ENCODE measurements around the gene MAST4. TPM values are rescaled to one million over a fixed set of nuclear protein-coding genes. Genes with fewer than 3 reads are reported as not detected.

MAST4 gene
- total and polyA plus RNA-seq, 7 experiments from 2014 or later, result 11.3 to 39.0 (median 28.3) TPM

GRCh38 chr5:66727630-66728029, 131.4 kb downstream of the MAST4 start:
- peaks cover 9 to 39% (median 18%) of the 10 kb centered on the region in 5 donors for H3K27me3 Mint-ChIP-seq
- no peak overlapping the region for H3K27ac Mint-ChIP-seq

DNA sequence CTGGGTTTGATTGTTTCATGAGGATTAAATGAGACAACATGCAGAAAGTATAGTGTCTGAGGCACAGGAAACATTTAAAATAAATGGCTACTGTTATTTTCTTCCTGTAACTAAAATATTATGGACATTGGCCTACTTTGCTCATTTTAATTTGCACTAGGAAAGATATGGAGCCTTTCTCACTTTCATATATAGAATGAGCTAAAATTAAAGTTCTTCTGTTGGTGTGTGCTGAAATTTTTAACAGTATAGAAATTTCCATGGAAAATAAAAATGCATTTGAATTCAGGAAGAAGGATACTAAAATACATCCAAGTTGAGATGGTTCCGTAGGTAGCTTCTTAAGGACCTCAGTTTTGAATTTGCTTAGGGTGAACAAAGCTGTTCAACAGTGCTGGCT, 131.9 kb downstream of the MAST4 start:
- Histone ChIP-seq H3K4me1 (ENCODE audit: control insufficient read depth in 2 of 2, insufficient read depth in 2 of 2, low read length in 2 of 2) (no peaks in the 10 kb centered on the region), H3K27ac (ENCODE audit: low read depth, low read length) (no peak overlapping the region), H3K4me3 (ENCODE audit: low read length) (no peak overlapping the region), H3K9me3 (ENCODE audit: control insufficient read depth in 2 of 3, low read length in 3 of 3) (no peaks in the 10 kb centered on the region), H3K27me3 (ENCODE audit: control insufficient read depth in 2 of 2, insufficient read depth in 2 of 2, low read length in 2 of 2) (no peaks in the 10 kb centered on the region), H3K36me3 (ENCODE audit: control insufficient read depth in 2 of 3, insufficient read depth in 3 of 3, low read length in 3 of 3) (no peaks in the 10 kb centered on the region)
- intact Hi-C loops (cut with micrococcal nuclease), result no loop called here
- POLR2A ChIA-PET, result no interaction called here
- Mint-ChIP-seq H3K27me3 (peaks cover 9 to 43% (median 14%) of the 10 kb centered on the region in 5 donors), H3K27ac (no peak overlapping the region), H3K4me3 (no peak overlapping the region), H3K9me3 (no peaks in the 10 kb centered on the region), H3K36me3 (no peaks in the 10 kb centered on the region), H3K4me1 (no peaks in the 10 kb centered on the region)
- DNase-seq (no peak), ATAC-seq (no peak)
- CTCF ChIA-PET, result no interaction called here

More at GRCh38 chr5:66727630-66728029, 131.4 kb downstream of the MAST4 start:
- no peak overlapping the region for H3K27ac ChIP-seq (ENCODE audit: low read depth, low read length)
- H3K36me3 Mint-ChIP-seq, result no peaks in the 10 kb centered on the region
- H3K4me3 ChIP-seq (ENCODE audit: low read length), result no peak overlapping the region
- no peak for ATAC-seq
- DNase-seq, result no peak
- CTCF ChIA-PET, result no interaction called here
- no peaks in the 10 kb centered on the region for H3K36me3 ChIP-seq (ENCODE audit: control insufficient read depth in 2 of 3, insufficient read depth in 3 of 3, low read length in 3 of 3)
- H3K4me1 ChIP-seq (ENCODE audit: control insufficient read depth in 2 of 2, insufficient read depth in 2 of 2, low read length in 2 of 2), result no peaks in the 10 kb centered on the region
- H3K9me3 Mint-ChIP-seq, result no peaks in the 10 kb centered on the region
- H3K27me3 ChIP-seq (ENCODE audit: control insufficient read depth in 2 of 2, insufficient read depth in 2 of 2, low read length in 2 of 2), result no peaks in the 10 kb centered on the region
- intact Hi-C loops (cut with micrococcal nuclease), result no loop called here
- POLR2A ChIA-PET, result no interaction called here
- H3K4me3 Mint-ChIP-seq, result no peak overlapping the region
- H3K9me3 ChIP-seq (ENCODE audit: control insufficient read depth in 2 of 3, low read length in 3 of 3), result no peaks in the 10 kb centered on the region
- no peaks in the 10 kb centered on the region for H3K4me1 Mint-ChIP-seq

- no peaks in the 10 kb centered on the region for H3K4me1 Mint-ChIP-seq
- no peaks in the 10 kb centered on the region for H3K36me3 ChIP-seq (ENCODE audit: control insufficient read depth in 2 of 3, insufficient read depth in 3 of 3, low read length in 3 of 3)
- intact Hi-C loops (cut with micrococcal nuclease), result no loop called here
- ATAC-seq, result no peak
- no peak overlapping the region for H3K4me3 Mint-ChIP-seq
- ChIA-PET CTCF (no interaction called here), POLR2A (no interaction called here)
- H3K27me3 ChIP-seq (ENCODE audit: control insufficient read depth in 2 of 2, insufficient read depth in 2 of 2, low read length in 2 of 2), result no peaks in the 10 kb centered on the region
- no peaks in the 10 kb centered on the region for H3K9me3 Mint-ChIP-seq
- no peak overlapping the region for H3K27ac Mint-ChIP-seq
- no peaks in the 10 kb centered on the region for H3K9me3 ChIP-seq (ENCODE audit: control insufficient read depth in 2 of 3, low read length in 3 of 3)
- no peaks in the 10 kb centered on the region for H3K4me1 ChIP-seq (ENCODE audit: control insufficient read depth in 2 of 2, insufficient read depth in 2 of 2, low read length in 2 of 2)
- no peak overlapping the region for H3K27ac ChIP-seq (ENCODE audit: low read depth, low read length)
- DNase-seq, result no peak
- peaks cover 4 to 28% (median 15%) of the 10 kb centered on the region in 5 donors for H3K27me3 Mint-ChIP-seq
- H3K36me3 Mint-ChIP-seq, result no peaks in the 10 kb centered on the region
- no peak overlapping the region for H3K4me3 ChIP-seq (ENCODE audit: low read length)
Measured at GRCh38 chr5:66737096-66737495, 140.9 kb downstream of the MAST4 start.

DNA sequence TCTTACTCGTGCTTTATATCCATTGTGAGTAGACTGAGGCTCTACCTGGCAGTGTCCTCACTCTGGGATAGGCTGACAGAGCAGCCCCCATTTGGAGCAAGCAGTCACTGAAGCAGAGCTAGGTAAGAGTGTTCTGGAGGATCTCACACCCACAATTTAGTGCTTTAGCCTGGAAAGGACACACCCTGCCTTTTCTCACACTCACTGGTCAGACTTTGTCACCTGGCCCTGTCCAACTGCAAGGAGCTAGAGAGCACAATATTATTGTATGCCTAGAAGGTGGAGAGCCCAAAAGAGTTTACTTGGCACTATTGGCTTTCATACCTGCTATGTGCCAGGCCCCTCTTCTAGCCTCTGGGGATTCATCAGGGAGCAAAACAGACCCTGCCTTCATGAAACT, 141.9 kb downstream of the MAST4 start:
- POLR2A ChIA-PET, result no interaction called here
- no peak for DNase-seq
- intact Hi-C loops (cut with micrococcal nuclease), result no loop called here

GRCh38 chr5:66739021-66739420, 142.8 kb downstream of the MAST4 start:
- no peak overlapping the region for H3K27ac Mint-ChIP-seq
- ATAC-seq, result no peak
- H3K4me3 Mint-ChIP-seq, result no peak overlapping the region
- intact Hi-C loops (cut with micrococcal nuclease), result no loop called here
- Histone ChIP-seq H3K36me3 (ENCODE audit: control insufficient read depth in 2 of 3, insufficient read depth in 3 of 3, low read length in 3 of 3) (no peaks in the 10 kb centered on the region), H3K9me3 (ENCODE audit: control insufficient read depth in 2 of 3, low read length in 3 of 3) (no peaks in the 10 kb centered on the region), H3K27ac (ENCODE audit: low read depth, low read length) (no peak overlapping the region), H3K27me3 (ENCODE audit: control insufficient read depth in 2 of 2, insufficient read depth in 2 of 2, low read length in 2 of 2) (no peaks in the 10 kb centered on the region), H3K4me1 (ENCODE audit: control insufficient read depth in 2 of 2, insufficient read depth in 2 of 2, low read length in 2 of 2) (no peaks in the 10 kb centered on the region), H3K4me3 (ENCODE audit: low read length) (no peak overlapping the region)
- H3K36me3 Mint-ChIP-seq, result no peaks in the 10 kb centered on the region
- peaks cover 0 to 9% (median 7%) of the 10 kb centered on the region in 7 donors for H3K4me1 Mint-ChIP-seq
- ChIA-PET POLR2A (no interaction called here), CTCF (no interaction called here)
- H3K9me3 Mint-ChIP-seq, result no peaks in the 10 kb centered on the region
- H3K27me3 Mint-ChIP-seq, result peaks cover 4 to 25% (median 15%) of the 10 kb centered on the region in 5 donors
- no peak for DNase-seq

More for the DNA sequence above, 141.9 kb downstream of the MAST4 start:
- ATAC-seq, result no peak
- no peaks in the 10 kb centered on the region for H3K36me3 ChIP-seq (ENCODE audit: control insufficient read depth in 2 of 3, insufficient read depth in 3 of 3, low read length in 3 of 3)
- Mint-ChIP-seq H3K4me1 (peaks cover 0 to 7% (median 6%) of the 10 kb centered on the region in 7 donors), H3K4me3 (no peak overlapping the region), H3K27ac (no peak overlapping the region), H3K27me3 (peaks cover 4 to 27% (median 15%) of the 10 kb centered on the region in 5 donors), H3K36me3 (no peaks in the 10 kb centered on the region), H3K9me3 (no peaks in the 10 kb centered on the region)
- H3K4me1 ChIP-seq (ENCODE audit: control insufficient read depth in 2 of 2, insufficient read depth in 2 of 2, low read length in 2 of 2), result no peaks in the 10 kb centered on the region
- H3K9me3 ChIP-seq (ENCODE audit: control insufficient read depth in 2 of 3, low read length in 3 of 3), result no peaks in the 10 kb centered on the region
- H3K27ac ChIP-seq (ENCODE audit: low read depth, low read length), result no peak overlapping the region
- no peak overlapping the region for H3K4me3 ChIP-seq (ENCODE audit: low read length)
- H3K27me3 ChIP-seq (ENCODE audit: control insufficient read depth in 2 of 2, insufficient read depth in 2 of 2, low read length in 2 of 2), result no peaks in the 10 kb centered on the region
- CTCF ChIA-PET, result no interaction called here

DNA sequence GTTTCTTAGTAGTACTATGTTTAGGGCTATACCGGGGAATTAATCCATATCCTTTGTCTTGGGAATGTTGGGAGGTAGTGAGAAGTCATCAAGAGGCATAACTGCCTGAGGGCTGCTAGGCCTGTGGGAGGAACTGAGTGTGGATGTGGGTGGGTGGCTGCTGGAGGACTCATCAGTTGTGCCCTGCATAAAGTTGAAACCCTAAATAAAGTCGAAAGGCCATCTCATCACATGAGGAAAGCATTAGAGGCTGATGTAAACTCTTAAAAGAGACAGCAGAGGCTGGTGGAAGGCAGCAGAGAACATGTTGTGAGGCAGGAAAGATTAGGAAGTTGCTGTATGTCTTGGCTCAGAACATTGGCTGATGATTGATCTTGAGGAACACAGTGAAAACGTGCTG, 143.8 kb downstream of the MAST4 start:
- H3K4me3 Mint-ChIP-seq, result no peak overlapping the region
- H3K4me1 ChIP-seq (ENCODE audit: control insufficient read depth in 2 of 2, insufficient read depth in 2 of 2, low read length in 2 of 2), result no peaks in the 10 kb centered on the region
- ChIA-PET POLR2A (no interaction called here), CTCF (no interaction called here)
- intact Hi-C loops (cut with micrococcal nuclease), result no loop called here
- H3K27ac ChIP-seq (ENCODE audit: low read depth, low read length), result no peak overlapping the region
- H3K9me3 Mint-ChIP-seq, result peaks cover 0 to 5% (median 0%) of the 10 kb centered on the region in 11 donors
- ATAC-seq (no peak), DNase-seq (no peak)
- H3K36me3 Mint-ChIP-seq, result no peaks in the 10 kb centered on the region
- peaks cover 4 to 31% (median 12%) of the 10 kb centered on the region in 5 donors for H3K27me3 Mint-ChIP-seq
- no peaks in the 10 kb centered on the region for H3K36me3 ChIP-seq (ENCODE audit: control insufficient read depth in 2 of 3, insufficient read depth in 3 of 3, low read length in 3 of 3)
- H3K4me3 ChIP-seq (ENCODE audit: low read length), result no peak overlapping the region
- no peaks in the 10 kb centered on the region for H3K9me3 ChIP-seq (ENCODE audit: control insufficient read depth in 2 of 3, low read length in 3 of 3)
- no peaks in the 10 kb centered on the region for H3K27me3 ChIP-seq (ENCODE audit: control insufficient read depth in 2 of 2, insufficient read depth in 2 of 2, low read length in 2 of 2)
- no peak overlapping the region for H3K27ac Mint-ChIP-seq
- peaks cover 0 to 9% (median 7%) of the 10 kb centered on the region in 7 donors for H3K4me1 Mint-ChIP-seq

- Histone ChIP-seq H3K27ac (ENCODE audit: low read depth, low read length) (no peak overlapping the region), H3K27me3 (ENCODE audit: control insufficient read depth in 2 of 2, insufficient read depth in 2 of 2, low read length in 2 of 2) (no peaks in the 10 kb centered on the region), H3K9me3 (ENCODE audit: control insufficient read depth in 2 of 3, low read length in 3 of 3) (no peaks in the 10 kb centered on the region), H3K4me1 (ENCODE audit: control insufficient read depth in 2 of 2, insufficient read depth in 2 of 2, low read length in 2 of 2) (no peaks in the 10 kb centered on the region), H3K36me3 (ENCODE audit: control insufficient read depth in 2 of 3, insufficient read depth in 3 of 3, low read length in 3 of 3) (no peaks in the 10 kb centered on the region), H3K4me3 (ENCODE audit: low read length) (no peak overlapping the region)
- no peak for ATAC-seq
- no peak overlapping the region for H3K27ac Mint-ChIP-seq
- intact Hi-C loops (cut with micrococcal nuclease), result no loop called here
- ChIA-PET CTCF (no interaction called here), POLR2A (no interaction called here)
- peaks cover 6 to 33% (median 17%) of the 10 kb centered on the region in 5 donors for H3K27me3 Mint-ChIP-seq
- no peak for DNase-seq
- no peaks in the 10 kb centered on the region for H3K36me3 Mint-ChIP-seq
- peaks cover 0 to 5% (median 0%) of the 10 kb centered on the region in 11 donors for H3K9me3 Mint-ChIP-seq
- peaks cover 0 to 9% (median 7%) of the 10 kb centered on the region in 7 donors for H3K4me1 Mint-ChIP-seq
- no peak overlapping the region for H3K4me3 Mint-ChIP-seq
Measured at GRCh38 chr5:66741394-66741793, 145.2 kb downstream of the MAST4 start.
